ENCODE data around the gene DPM2.
A peak's percentile ranks its signal among the peaks of the same experiment; 100 is the strongest.

Gene DPM2

GRCh38 chr9:127938298-127938690 is 640 bp upstream of the DPM2 start:
- peak overlapping the region in 1 of 2 donors; percentile 97 for H3K4me3 ChIP-seq (ENCODE audit: low read length in 2 of 2)
- no peak overlapping the region for H2BK12ac ChIP-seq (ENCODE audit: low read length)
- peaks cover 16% of the 10 kb centered on the region for H3K79me1 ChIP-seq (ENCODE audit: low read depth, low read length)
- H2AK5ac ChIP-seq (ENCODE audit: low read depth, low read length): peak overlapping the region; percentile 3
- peaks cover 21 to 49% of the 10 kb centered on the region in 2 donors for H3K36me3 ChIP-seq (replicated peaks in 1 of 2; ENCODE audit: control insufficient read depth in 2 of 2, insufficient read depth in 2 of 2, low read length in 2 of 2)
- DNase-seq (ENCODE audit: low spot score): no peak
- no peak overlapping the region for H2AFZ ChIP-seq (ENCODE audit: low read length)
- no peak overlapping the region for H3K14ac ChIP-seq (ENCODE audit: low read length)
- no peak overlapping the region for H3K27ac ChIP-seq (replicated peaks; ENCODE audit: low read length)
- WGBS, 2 donors (ENCODE audit: extremely low coverage in 2 of 2, insufficient read length in 2 of 2, insufficient replicate concordance in 1 of 2): no CpG with 5 or more reads among the region's 25 CpGs
- no peak overlapping the region for H3K9ac ChIP-seq (ENCODE audit: low read depth, low read length, poor library complexity)
- H4K8ac ChIP-seq (ENCODE audit: low read depth, low read length): no peak overlapping the region
- no peaks in the 10 kb centered on the region for H3K27me3 ChIP-seq (ENCODE audit: control insufficient read depth in 3 of 3, insufficient read depth in 3 of 3, low read depth in 1 of 3, low read length in 3 of 3)
- H2BK15ac ChIP-seq (ENCODE audit: low read length): no peak overlapping the region
- H3K4ac ChIP-seq (ENCODE audit: low read length): no peak overlapping the region
- peak overlapping the region; percentile 3 for H4K91ac ChIP-seq (ENCODE audit: low read depth, low read length, poor library complexity)
- peak overlapping the region; percentile 1 for H3K23ac ChIP-seq (ENCODE audit: low read depth, low read length, poor library complexity)
- peak overlapping the region; percentile 95 for H3K4me2 ChIP-seq (ENCODE audit: insufficient read depth, low read length, poor library complexity, severe bottlenecking)
- peak overlapping the region; percentile 78 for H3K18ac ChIP-seq (ENCODE audit: low read length)
- no peaks in the 10 kb centered on the region for H3K9me3 ChIP-seq (replicated peaks in 1 of 2; ENCODE audit: control insufficient read depth in 2 of 2, insufficient read depth in 1 of 2, low read depth in 1 of 2, low read length in 2 of 2)
- H2BK5ac ChIP-seq (ENCODE audit: low read length): peak overlapping the region; percentile 2
- peaks cover 13 to 16% of the 10 kb centered on the region in 2 donors for H3K4me1 ChIP-seq (ENCODE audit: control insufficient read depth in 2 of 2, insufficient read depth in 1 of 2, low read depth in 1 of 2, low read length in 2 of 2)
- no peak overlapping the region for H2BK120ac ChIP-seq (ENCODE audit: low read depth, low read length)

- Histone ChIP-seq H3K4me3 (ENCODE audit: low read length in 2 of 2) (peak overlapping the region; percentile 92 to 97), H3K23ac (ENCODE audit: low read depth, low read length, poor library complexity) (peak overlapping the region; percentile 22), H4K8ac (ENCODE audit: low read depth, low read length) (no peak overlapping the region), H3K18ac (ENCODE audit: low read length) (peak overlapping the region; percentile 76), H3K4ac (ENCODE audit: low read length) (no peak overlapping the region), H3K9me3 (replicated peaks in 1 of 2; ENCODE audit: control insufficient read depth in 2 of 2, insufficient read depth in 1 of 2, low read depth in 1 of 2, low read length in 2 of 2) (no peaks in the 10 kb centered on the region), H3K9ac (ENCODE audit: low read depth, low read length, poor library complexity) (peak overlapping the region; percentile 93), H4K91ac (ENCODE audit: low read depth, low read length, poor library complexity) (no peak overlapping the region), H2BK15ac (ENCODE audit: low read length) (no peak overlapping the region), H2BK120ac (ENCODE audit: low read depth, low read length) (peak overlapping the region; percentile 61), H3K27ac (replicated peaks; ENCODE audit: low read length) (no peak overlapping the region), H3K36me3 (replicated peaks in 1 of 2; ENCODE audit: control insufficient read depth in 2 of 2, insufficient read depth in 2 of 2, low read length in 2 of 2) (peaks cover 11 to 36% of the 10 kb centered on the region in 2 donors), H2BK12ac (ENCODE audit: low read length) (no peak overlapping the region), H2BK5ac (ENCODE audit: low read length) (peak overlapping the region; percentile 2), H2AK5ac (ENCODE audit: low read depth, low read length) (no peak overlapping the region), H3K4me1 (ENCODE audit: control insufficient read depth in 2 of 2, insufficient read depth in 1 of 2, low read depth in 1 of 2, low read length in 2 of 2) (peaks cover 9 to 16% of the 10 kb centered on the region in 2 donors), H2AFZ (ENCODE audit: low read length) (peak overlapping the region; percentile 86), H3K4me2 (ENCODE audit: insufficient read depth, low read length, poor library complexity, severe bottlenecking) (peak overlapping the region; percentile 95), H3K14ac (ENCODE audit: low read length) (peak overlapping the region; percentile 65), H3K27me3 (ENCODE audit: control insufficient read depth in 3 of 3, insufficient read depth in 3 of 3, low read depth in 1 of 3, low read length in 3 of 3) (no peaks in the 10 kb centered on the region), H3K79me1 (ENCODE audit: low read depth, low read length) (peaks cover 14% of the 10 kb centered on the region)
- no peak for DNase-seq (ENCODE audit: low spot score)
- no CpG with 5 or more reads among the region's 7 CpGs for WGBS, 2 donors (ENCODE audit: extremely low coverage in 2 of 2, insufficient read length in 2 of 2, insufficient replicate concordance in 1 of 2)
Measured at GRCh38 chr9:127937056-127937387, 632 bp downstream of the DPM2 start.

- Histone ChIP-seq H2AFZ (ENCODE audit: low read length) (no peak overlapping the region), H3K4ac (ENCODE audit: low read length) (no peak overlapping the region), H3K4me2 (ENCODE audit: insufficient read depth, low read length, poor library complexity, severe bottlenecking) (no peak overlapping the region), H3K4me1 (ENCODE audit: control insufficient read depth in 2 of 2, insufficient read depth in 1 of 2, low read depth in 1 of 2, low read length in 2 of 2) (peaks cover 13 to 18% of the 10 kb centered on the region in 2 donors), H3K4me3 (ENCODE audit: low read length in 2 of 2) (peak overlapping the region in 1 of 2 donors; percentile 92), H4K8ac (ENCODE audit: low read depth, low read length) (no peak overlapping the region), H3K9me3 (replicated peaks in 1 of 2; ENCODE audit: control insufficient read depth in 2 of 2, insufficient read depth in 1 of 2, low read depth in 1 of 2, low read length in 2 of 2) (no peaks in the 10 kb centered on the region), H2BK15ac (ENCODE audit: low read length) (no peak overlapping the region), H2BK12ac (ENCODE audit: low read length) (no peak overlapping the region), H3K27me3 (ENCODE audit: control insufficient read depth in 3 of 3, insufficient read depth in 3 of 3, low read depth in 1 of 3, low read length in 3 of 3) (no peaks in the 10 kb centered on the region), H3K18ac (ENCODE audit: low read length) (no peak overlapping the region), H3K14ac (ENCODE audit: low read length) (no peak overlapping the region), H3K23ac (ENCODE audit: low read depth, low read length, poor library complexity) (no peak overlapping the region), H4K91ac (ENCODE audit: low read depth, low read length, poor library complexity) (no peak overlapping the region), H3K36me3 (replicated peaks in 1 of 2; ENCODE audit: control insufficient read depth in 2 of 2, insufficient read depth in 2 of 2, low read length in 2 of 2) (peaks cover 10 to 33% of the 10 kb centered on the region in 2 donors), H2BK120ac (ENCODE audit: low read depth, low read length) (no peak overlapping the region), H3K79me1 (ENCODE audit: low read depth, low read length) (peaks cover 14% of the 10 kb centered on the region), H2BK5ac (ENCODE audit: low read length) (no peak overlapping the region), H3K27ac (replicated peaks; ENCODE audit: low read length) (no peak overlapping the region), H3K9ac (ENCODE audit: low read depth, low read length, poor library complexity) (peak overlapping the region; percentile 12), H2AK5ac (ENCODE audit: low read depth, low read length) (peak overlapping the region; percentile 29)
- no peak for DNase-seq (ENCODE audit: low spot score)
- WGBS, 2 donors (ENCODE audit: extremely low coverage in 2 of 2, insufficient read length in 2 of 2, insufficient replicate concordance in 1 of 2): no CpG with 5 or more reads among the region's 14 CpGs
Measured at GRCh38 chr9:127936347-127936852, 1.3 kb downstream of the DPM2 start.

DNA sequence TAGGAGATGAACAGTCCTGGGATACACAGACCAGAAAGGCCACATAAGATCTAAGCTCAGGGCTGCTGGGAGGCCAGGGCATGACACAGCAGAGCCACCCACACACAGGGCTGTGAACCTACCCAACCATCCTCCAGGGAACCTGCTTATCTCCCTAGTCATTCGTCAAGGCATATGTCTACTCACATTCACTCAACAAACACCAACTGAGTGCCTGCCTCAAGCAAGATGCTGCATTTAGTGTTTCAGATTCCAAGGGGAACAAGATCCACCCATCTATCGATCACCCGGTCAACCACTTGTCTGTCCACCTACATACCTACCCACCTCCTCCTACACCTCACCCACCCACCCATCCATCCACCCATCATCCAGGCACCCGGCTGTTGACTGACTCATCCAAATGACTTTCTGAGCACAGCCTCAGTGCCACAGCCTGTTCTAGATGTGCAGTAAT is 1.9 kb downstream of the DPM2 start:
- peak overlapping the region in 1 of 2 donors; percentile 92 for H3K4me3 ChIP-seq (ENCODE audit: low read length in 2 of 2)
- no peaks in the 10 kb centered on the region for H3K9me3 ChIP-seq (replicated peaks in 1 of 2; ENCODE audit: control insufficient read depth in 2 of 2, insufficient read depth in 1 of 2, low read depth in 1 of 2, low read length in 2 of 2)
- no peak overlapping the region for H2BK5ac ChIP-seq (ENCODE audit: low read length)
- no peak overlapping the region for H3K14ac ChIP-seq (ENCODE audit: low read length)
- H3K18ac ChIP-seq (ENCODE audit: low read length): no peak overlapping the region
- DNase-seq (ENCODE audit: low spot score): no peak
- H3K23ac ChIP-seq (ENCODE audit: low read depth, low read length, poor library complexity): no peak overlapping the region
- H3K27ac ChIP-seq (replicated peaks; ENCODE audit: low read length): no peak overlapping the region
- H3K4ac ChIP-seq (ENCODE audit: low read length): no peak overlapping the region
- no CpG with 5 or more reads among the region's 4 CpGs for WGBS, 2 donors (ENCODE audit: extremely low coverage in 2 of 2, insufficient read length in 2 of 2, insufficient replicate concordance in 1 of 2)
- peak overlapping the region; percentile 0 for H3K9ac ChIP-seq (ENCODE audit: low read depth, low read length, poor library complexity)
- no peak overlapping the region for H2AFZ ChIP-seq (ENCODE audit: low read length)
- H3K4me2 ChIP-seq (ENCODE audit: insufficient read depth, low read length, poor library complexity, severe bottlenecking): no peak overlapping the region
- peaks cover 10 to 30% of the 10 kb centered on the region in 2 donors for H3K36me3 ChIP-seq (replicated peaks in 1 of 2; ENCODE audit: control insufficient read depth in 2 of 2, insufficient read depth in 2 of 2, low read length in 2 of 2)
- no peak overlapping the region for H4K91ac ChIP-seq (ENCODE audit: low read depth, low read length, poor library complexity)
- H2AK5ac ChIP-seq (ENCODE audit: low read depth, low read length): no peak overlapping the region
- H3K27me3 ChIP-seq (ENCODE audit: control insufficient read depth in 3 of 3, insufficient read depth in 3 of 3, low read depth in 1 of 3, low read length in 3 of 3): no peaks in the 10 kb centered on the region
- H2BK120ac ChIP-seq (ENCODE audit: low read depth, low read length): no peak overlapping the region
- H4K8ac ChIP-seq (ENCODE audit: low read depth, low read length): no peak overlapping the region
- no peak overlapping the region for H2BK12ac ChIP-seq (ENCODE audit: low read length)
- H2BK15ac ChIP-seq (ENCODE audit: low read length): no peak overlapping the region
- H3K4me1 ChIP-seq (ENCODE audit: control insufficient read depth in 2 of 2, insufficient read depth in 1 of 2, low read depth in 1 of 2, low read length in 2 of 2): peaks cover 19 to 24% of the 10 kb centered on the region in 2 donors
- peaks cover 14% of the 10 kb centered on the region for H3K79me1 ChIP-seq (ENCODE audit: low read depth, low read length)
